GM23248 (cell line): ENCODE measurements around the gene ARL6IP1. TPM values are rescaled to one million over a fixed set of nuclear protein-coding genes. Genes with fewer than 3 reads are reported as not detected.
"Not testable (repeated sequence)": the region's sequence is repeated elsewhere in the genome, so short reads cannot be mapped to it uniquely, and the experiment has no call there.

Experiments
- DNase-seq: peaks from one replicate; pipeline ENCODE4 v3.0.0-alpha.2; 2015
- H2AFZ ChIP-seq: fragments of 200-600 bp; sonication (generic); 2 replicates; pipeline ENCODE4 v1.6.1; 2016; ENCODE audit warnings: antibody characterized with exemption
- H3F3A ChIP-seq: fragments of 200-600 bp; sonication (generic); 2 replicates; pipeline ENCODE4 v1.6.1; 2016; ENCODE audit warnings: mild to moderate bottlenecking, antibody characterized with exemption, mixed run types; ENCODE audit not compliant: insufficient read depth
- H3K27ac ChIP-seq: fragments of 200-600 bp; sonication (generic); 2 replicates; pipeline ENCODE4 v1.5.1; 2016; ENCODE audit warnings: mild to moderate bottlenecking
- H3K27me3 ChIP-seq: fragments of 200-600 bp; sonication (generic); replicated peaks from 2 replicates; pipeline ENCODE4 v1.6.1; 2016; ENCODE audit warnings: mild to moderate bottlenecking; ENCODE audit not compliant: insufficient read depth
- H3K36me3 ChIP-seq: fragments of 200-600 bp; sonication (generic); 2 replicates; pipeline ENCODE4 v1.6.1; 2016; ENCODE audit warnings: low read depth, mild to moderate bottlenecking
- H3K4me1 ChIP-seq: fragments of 200-600 bp; sonication (generic); 2 replicates; pipeline ENCODE4 v1.6.1; 2016; ENCODE audit warnings: mild to moderate bottlenecking; ENCODE audit not compliant: insufficient read depth
- H3K4me2 ChIP-seq: fragments of 200-600 bp; sonication (generic); one replicate; pipeline ENCODE4 v1.6.1; 2016; ENCODE audit warnings: mild to moderate bottlenecking; ENCODE audit not compliant: unreplicated experiment
- H3K4me3 ChIP-seq: fragments of 200-600 bp; sonication (generic); 2 replicates; pipeline ENCODE4 v1.5.1; 2016; ENCODE audit warnings: mild to moderate bottlenecking
- H3K79me2 ChIP-seq: fragments of 200-600 bp; sonication (generic); 2 replicates; pipeline ENCODE4 v1.6.1; 2016; ENCODE audit warnings: mild to moderate bottlenecking; ENCODE audit not compliant: insufficient read depth
- H3K9ac ChIP-seq: fragments of 200-600 bp; sonication (generic); 2 replicates; pipeline ENCODE4 v1.6.1; 2016; ENCODE audit warnings: mild to moderate bottlenecking
- H3K9me2 ChIP-seq: fragments of 200-600 bp; sonication (generic); 2 replicates; pipeline ENCODE4 v1.6.1; 2016; ENCODE audit warnings: mixed run types, mild to moderate bottlenecking, moderate library complexity; ENCODE audit not compliant: insufficient read depth
- H3K9me3 ChIP-seq: fragments of 200-600 bp; sonication (generic); one replicate; pipeline ENCODE4 v1.6.1; 2017; ENCODE audit warnings: low read depth
- H4K20me1 ChIP-seq: fragments of 200-600 bp; sonication (generic); 2 replicates; pipeline ENCODE4 v1.6.0; 2016; ENCODE audit not compliant: insufficient read depth
- WGBS, 2 experiments: methylation state at CpG; one replicate each; pipeline ENCODE4 v1.1.6; 2015 to 2017; ENCODE audit warnings: low lambda C conversion rate in 2 of 2, low coverage in 1 of 2; ENCODE audit errors: missing lambda C conversion rate in 2 of 2; 5-methylcytosine and 5-hydroxymethylcytosine counted together
- in situ Hi-C: fragments of 300-500 bp; cut with MboI; formaldehyde crosslinking; loops from 2 replicates; pipeline ENCODE4 v1.15.0; 2020
- polyA plus RNA-seq: library from polyadenylated mRNA; unstranded; fragments of >200 nt; fragmentation: Nextera tagmentation; extraction: Ambion mirVana; gene quantifications from 2 replicates; pipeline ENCODE4 v1.2.1, GENCODE V29; 2016
- total RNA-seq: library from RNA; depleted of rRNA; stranded (reverse); fragments of >200 nt; shearing (Covaris generic); gene quantifications from 2 replicates; pipeline ENCODE4 v1.2.3, GENCODE V29; 2014

Gene ARL6IP1
- total and polyA plus RNA-seq, 2 experiments from 2014 or later = 131 to 201 TPM

- H3K27ac ChIP-seq, H3F3A ChIP-seq, H3K9ac ChIP-seq, H3K9me2 ChIP-seq, H2AFZ ChIP-seq, H3K27me3 ChIP-seq, in situ Hi-C loops, H3K79me2 ChIP-seq, H3K4me2 ChIP-seq, H3K9me3 ChIP-seq, H4K20me1 ChIP-seq, H3K36me3 ChIP-seq, DNase-seq, H3K4me3 ChIP-seq, H3K4me1 ChIP-seq: not testable (repeated sequence)
- WGBS, 2 experiments = 97 to 100% methylated on average over 4 of the region's 4 CpGs
Observed at GRCh38 chr16:18774651-18775050, 26.7 kb downstream of the ARL6IP1 start.

- H3K36me3 ChIP-seq, H3K9me2 ChIP-seq, H3K4me1 ChIP-seq, H3K27ac ChIP-seq, H4K20me1 ChIP-seq, H3K79me2 ChIP-seq, H3F3A ChIP-seq, H3K27me3 ChIP-seq, H3K9ac ChIP-seq, DNase-seq, H3K4me3 ChIP-seq, H3K4me2 ChIP-seq, in situ Hi-C loops, H3K9me3 ChIP-seq, H2AFZ ChIP-seq: not testable (repeated sequence)
- 91 to 95% methylated on average over 4 to 7 of the region's 7 CpGs for WGBS, 2 experiments
Observed at GRCh38 chr16:18772171-18772570, 29.2 kb downstream of the ARL6IP1 start.

DNA sequence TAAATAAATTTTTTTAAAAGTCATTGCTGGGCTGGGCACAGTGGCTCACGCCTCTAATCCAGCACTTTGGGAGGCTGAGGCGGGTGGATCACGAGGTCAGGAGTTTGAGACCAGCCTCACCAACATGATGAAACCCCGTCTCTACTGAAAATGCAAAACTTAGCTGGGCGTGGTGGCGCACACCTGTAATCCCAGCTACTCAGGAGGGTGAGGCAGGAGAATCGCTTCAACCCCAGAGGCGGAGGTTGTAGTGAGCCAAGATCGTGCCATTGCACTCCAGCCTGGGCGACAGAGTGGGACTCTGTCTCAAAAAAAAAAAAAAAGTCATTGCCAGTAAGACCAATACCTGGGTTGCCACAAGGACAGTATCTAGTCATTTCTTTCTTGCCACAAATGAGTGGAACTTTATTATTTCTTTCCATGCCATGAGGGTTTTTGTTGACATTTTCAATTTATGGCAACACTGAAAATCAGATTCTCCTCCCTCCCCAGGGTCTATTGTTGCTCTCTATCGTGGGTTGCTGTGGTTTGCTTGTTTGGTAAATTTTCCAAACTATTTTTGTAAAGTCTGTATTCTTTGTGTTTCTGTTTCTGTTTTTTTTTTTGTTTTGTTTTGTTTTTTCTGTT lies 30.9 kb downstream of the ARL6IP1 start:
- WGBS, 2 experiments = 84 to 90% methylated on average over 11 of the region's 11 CpGs
- H3K27me3 ChIP-seq, H3K4me1 ChIP-seq, H3K9ac ChIP-seq, in situ Hi-C loops, H3K9me2 ChIP-seq, H4K20me1 ChIP-seq, H3K9me3 ChIP-seq, H3K4me3 ChIP-seq, H3K4me2 ChIP-seq, H3K27ac ChIP-seq, H3K36me3 ChIP-seq, H2AFZ ChIP-seq, H3F3A ChIP-seq, H3K79me2 ChIP-seq, DNase-seq: not testable (repeated sequence)

- H3F3A ChIP-seq, H3K27ac ChIP-seq, H3K27me3 ChIP-seq, DNase-seq, H3K4me3 ChIP-seq, H3K4me2 ChIP-seq, H3K9me2 ChIP-seq, in situ Hi-C loops, H3K79me2 ChIP-seq, H3K4me1 ChIP-seq, H2AFZ ChIP-seq, H3K36me3 ChIP-seq, H3K9me3 ChIP-seq, H3K9ac ChIP-seq, H4K20me1 ChIP-seq: not testable (repeated sequence)
- 96 to 97% methylated on average over 6 to 7 of the region's 7 CpGs for WGBS, 2 experiments
Observed at GRCh38 chr16:18767217-18767616, 34.1 kb downstream of the ARL6IP1 start.

DNA sequence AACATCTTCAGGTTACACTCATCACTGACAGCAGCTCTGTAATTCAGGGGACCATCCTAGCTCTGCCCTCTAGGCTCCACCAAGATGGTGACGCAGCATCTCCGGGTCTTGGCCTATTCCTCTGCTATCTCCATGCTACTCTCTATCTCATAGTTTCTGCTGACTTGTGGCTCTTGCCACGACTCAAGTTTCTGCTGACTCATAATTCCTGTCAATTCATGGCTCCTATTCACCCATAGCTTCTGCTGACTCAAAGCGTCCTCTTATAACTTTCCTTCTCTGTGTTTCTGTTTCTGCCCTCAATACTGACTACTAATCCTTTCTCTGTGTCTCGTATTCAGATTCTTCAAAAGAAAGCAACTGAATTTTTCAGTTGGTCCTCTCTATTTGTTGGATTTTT lies 38.6 kb downstream of the ARL6IP1 start:
- 50 to 51% methylated on average over 3 of the region's 5 CpGs for WGBS, 2 experiments

DNA sequence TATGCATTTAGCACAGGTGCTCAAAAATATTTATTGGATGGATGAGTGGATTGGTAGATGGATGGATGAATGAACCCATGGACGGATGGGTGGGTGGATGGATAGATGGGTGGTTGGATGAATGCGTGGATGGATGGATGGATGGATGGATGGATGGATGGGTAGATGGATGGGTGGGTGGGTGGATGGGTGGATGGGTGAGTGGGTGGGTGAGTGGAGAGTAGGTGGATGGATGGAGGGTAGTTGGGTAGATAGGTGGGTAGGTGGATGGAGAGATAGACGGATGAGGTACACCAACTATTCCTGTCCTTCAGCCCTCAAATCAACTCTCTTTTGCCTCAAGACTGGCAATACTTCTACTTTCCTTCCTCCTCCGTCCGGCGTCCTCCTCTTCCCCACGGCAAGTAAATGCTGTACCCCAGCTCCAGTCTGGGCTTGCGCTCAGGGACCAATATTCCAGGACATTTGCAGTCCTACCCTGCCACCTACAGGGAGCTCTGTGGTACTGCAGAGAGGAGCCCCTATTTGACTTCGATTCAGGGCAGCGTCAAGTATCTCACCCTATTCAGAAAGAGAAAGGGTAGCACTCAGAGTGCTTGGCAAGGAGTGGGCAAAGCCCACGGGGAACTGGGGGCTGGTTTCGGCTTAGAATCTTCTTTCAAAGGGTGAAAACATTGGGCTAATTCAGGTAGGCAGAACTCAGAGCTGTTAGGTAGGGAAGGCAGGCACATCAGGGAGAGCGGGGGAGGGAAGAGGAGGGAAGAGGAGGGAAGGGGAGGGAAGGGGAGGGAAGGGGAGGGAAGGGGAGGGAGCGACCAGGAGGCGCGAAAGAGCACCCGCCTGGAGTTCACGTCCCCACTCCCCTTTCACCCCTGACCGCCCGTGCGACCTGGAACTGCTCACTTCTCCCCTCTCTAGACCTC lies 41.5 kb downstream of the ARL6IP1 start:
- DNase-seq = peak; percentile 40

More for the DNA sequence above, 38.6 kb downstream of the ARL6IP1 start:
- H4K20me1 ChIP-seq, DNase-seq, H3K4me2 ChIP-seq, H3K36me3 ChIP-seq, H2AFZ ChIP-seq, H3K4me1 ChIP-seq, H3K9me2 ChIP-seq, in situ Hi-C loops, H3K27me3 ChIP-seq, H3K9me3 ChIP-seq, H3K79me2 ChIP-seq, H3K27ac ChIP-seq, H3K9ac ChIP-seq, H3K4me3 ChIP-seq, H3F3A ChIP-seq: not testable (repeated sequence)

DNA sequence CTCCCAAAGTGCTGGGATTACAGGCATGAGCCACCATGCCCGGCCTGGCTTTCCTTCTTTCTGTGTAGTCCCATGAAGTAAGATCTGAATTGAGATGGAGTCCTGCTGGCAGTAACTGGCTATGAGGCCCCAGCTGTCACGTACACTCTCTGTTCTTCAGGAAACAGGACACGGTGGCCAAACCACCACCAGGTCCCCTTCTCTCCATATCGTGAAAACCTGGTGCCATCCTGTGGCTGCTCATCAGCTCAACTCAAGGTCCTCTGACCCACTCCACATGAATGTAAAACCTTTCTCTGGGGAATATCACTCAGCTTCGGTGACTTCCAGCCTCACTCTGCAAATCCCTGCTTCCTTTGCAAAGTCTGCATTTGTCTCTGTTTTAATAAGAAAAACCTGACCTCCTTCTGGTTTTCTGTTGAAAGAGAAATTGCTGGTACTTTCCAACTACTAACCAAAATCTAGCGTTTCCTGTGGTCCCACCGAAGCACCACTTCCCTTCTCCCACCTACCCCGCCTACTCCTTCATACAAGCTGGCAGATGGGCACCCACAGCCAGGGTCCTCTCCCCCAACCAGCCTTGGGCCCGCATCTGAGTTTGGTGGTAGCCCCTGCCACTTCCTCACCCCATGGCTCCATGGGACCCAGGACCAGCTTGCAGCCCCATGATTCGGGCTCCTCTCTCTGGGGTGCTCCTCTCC lies 43.2 kb downstream of the ARL6IP1 start:
- H3K4me3 ChIP-seq, DNase-seq, H3K4me1 ChIP-seq, H3K9me3 ChIP-seq, in situ Hi-C loops, H3F3A ChIP-seq, H3K27ac ChIP-seq, H3K9me2 ChIP-seq, H3K9ac ChIP-seq, H2AFZ ChIP-seq, H3K36me3 ChIP-seq, H3K27me3 ChIP-seq, H3K4me2 ChIP-seq, H3K79me2 ChIP-seq, H4K20me1 ChIP-seq: not testable (repeated sequence)
- WGBS, 2 experiments = 53 to 60% methylated on average over 4 to 5 of the region's 10 CpGs

More for the DNA sequence above, 41.5 kb downstream of the ARL6IP1 start:
- H3K9me2 ChIP-seq, H3K36me3 ChIP-seq, H3K4me2 ChIP-seq, H3K9ac ChIP-seq, H3K4me3 ChIP-seq, H3F3A ChIP-seq, H3K4me1 ChIP-seq, H3K27ac ChIP-seq, H3K27me3 ChIP-seq, H4K20me1 ChIP-seq, H2AFZ ChIP-seq, H3K9me3 ChIP-seq, in situ Hi-C loops, H3K79me2 ChIP-seq: not testable (repeated sequence)
- WGBS, 2 experiments = 9 to 19% methylated on average over 9 to 21 of the region's 21 CpGs
